Measurements from ENCODE around the gene IDNK. TPM values are rescaled to one million over a fixed set of nuclear protein-coding genes. Genes with fewer than 3 reads are reported as not detected.

The IDNK gene
- total RNA-seq, 3 donors from 2014 or later (not counting 1 experiment from before 2014, with no cell fraction given), result 12.5 to 13.5 (median 13.0) TPM

- H3K4me3 Mint-ChIP-seq, result no peak overlapping the region
- no peak for TF ChIP-seq CTCF (IDR thresholded peaks at IDR 0.05)
- peaks cover 4% of the 10 kb centered on the region for H3K4me1 ChIP-seq (ENCODE audit: control insufficient read depth, insufficient read depth, low read length)
- intact Hi-C loops (cut with micrococcal nuclease), result no loop called here
- no peaks in the 10 kb centered on the region for H3K27me3 Mint-ChIP-seq (ENCODE audit: low read depth in 2 of 2)
- no peaks in the 10 kb centered on the region for H3K9me3 ChIP-seq (ENCODE audit: control insufficient read depth, insufficient read depth, low read length)
- DNase-seq (no peak), ATAC-seq (no peak)
- 96% methylated on average over 7 of the region's 7 CpGs for WGBS (ENCODE audit: insufficient coverage)
- H3K36me3 Mint-ChIP-seq, result no peaks in the 10 kb centered on the region
- no peaks in the 10 kb centered on the region for H3K9me3 Mint-ChIP-seq
- H3K36me3 ChIP-seq (ENCODE audit: control insufficient read depth, insufficient read depth, low read length), result peaks cover 10% of the 10 kb centered on the region
- no peak overlapping the region for H3K27ac ChIP-seq (ENCODE audit: low read length)
- H3K27ac Mint-ChIP-seq, result peak overlapping the region in 1 of 2 donors; percentile 29
- no peaks in the 10 kb centered on the region for H3K27me3 ChIP-seq (ENCODE audit: control insufficient read depth, insufficient read depth, low read length)
- H3K4me3 ChIP-seq (ENCODE audit: low read length), result no peak overlapping the region
- H3K4me1 Mint-ChIP-seq, result peaks cover 8 to 12% of the 10 kb centered on the region in 2 donors
Measured at GRCh38 chr9:83629433-83630104, 6.6 kb downstream of the IDNK start.

DNA sequence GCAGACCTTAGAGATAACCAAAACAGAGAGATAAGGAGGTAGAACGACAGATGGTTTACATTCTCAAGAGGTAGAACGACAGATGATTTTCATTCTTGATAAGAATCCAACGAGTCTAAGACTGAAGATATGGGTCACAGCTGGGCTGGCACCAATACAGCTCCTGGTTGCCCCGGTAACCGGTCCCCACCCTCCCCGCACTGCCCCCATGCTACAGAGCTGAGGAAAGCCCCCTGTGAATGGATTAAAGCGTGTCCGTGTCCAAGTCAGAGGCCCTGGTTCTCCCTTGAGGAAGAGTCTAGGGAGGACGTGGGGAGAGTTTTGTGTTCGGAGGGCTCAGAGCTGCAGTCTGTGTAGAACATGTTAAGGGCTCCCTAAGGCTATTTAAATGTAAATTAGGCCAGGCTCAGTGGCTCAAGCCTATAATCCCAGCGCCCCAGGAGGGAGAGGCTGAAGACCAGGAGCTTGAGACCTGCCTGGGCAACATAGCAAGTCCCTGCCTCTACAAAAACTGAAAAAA, 8.1 kb downstream of the IDNK start:
- Histone ChIP-seq H3K9me3 (ENCODE audit: control insufficient read depth, insufficient read depth, low read length) (no peaks in the 10 kb centered on the region), H3K36me3 (ENCODE audit: control insufficient read depth, insufficient read depth, low read length) (peaks cover 10% of the 10 kb centered on the region), H3K27ac (ENCODE audit: low read length) (no peak overlapping the region), H3K4me1 (ENCODE audit: control insufficient read depth, insufficient read depth, low read length) (no peaks in the 10 kb centered on the region), H3K4me3 (ENCODE audit: low read length) (no peak overlapping the region), H3K27me3 (ENCODE audit: control insufficient read depth, insufficient read depth, low read length) (no peaks in the 10 kb centered on the region)
- H3K27me3 Mint-ChIP-seq (ENCODE audit: low read depth in 2 of 2), result no peaks in the 10 kb centered on the region
- H3K9me3 Mint-ChIP-seq, result no peaks in the 10 kb centered on the region
- TF ChIP-seq CTCF (IDR thresholded peaks at IDR 0.05), result no peak
- DNase-seq (no peak), ATAC-seq (peak in 1 of 3 donors; percentile 42)
- H3K4me3 Mint-ChIP-seq, result no peak overlapping the region
- peaks cover 3 to 4% of the 10 kb centered on the region in 2 donors for H3K4me1 Mint-ChIP-seq
- H3K36me3 Mint-ChIP-seq, result no peaks in the 10 kb centered on the region
- 80% methylated on average over 11 of the region's 11 CpGs for WGBS (ENCODE audit: insufficient coverage)
- intact Hi-C loops (cut with micrococcal nuclease), result no loop called here
- H3K27ac Mint-ChIP-seq, result peak overlapping the region in 1 of 2 donors; percentile 55

- Mint-ChIP-seq H3K27ac (no peak overlapping the region), H3K4me3 (no peak overlapping the region), H3K27me3 (ENCODE audit: low read depth in 2 of 2) (no peaks in the 10 kb centered on the region), H3K4me1 (peaks cover 0 to 4% of the 10 kb centered on the region in 2 donors), H3K9me3 (no peaks in the 10 kb centered on the region), H3K36me3 (no peaks in the 10 kb centered on the region)
- no peak overlapping the region for H3K27ac ChIP-seq (ENCODE audit: low read length)
- intact Hi-C loops (cut with micrococcal nuclease), result no loop called here
- no peaks in the 10 kb centered on the region for H3K9me3 ChIP-seq (ENCODE audit: control insufficient read depth, insufficient read depth, low read length)
- no CpG with 5 or more reads among the region's 1 CpG for WGBS (ENCODE audit: insufficient coverage)
- no peaks in the 10 kb centered on the region for H3K4me1 ChIP-seq (ENCODE audit: control insufficient read depth, insufficient read depth, low read length)
- DNase-seq (no peak), ATAC-seq (no peak)
- H3K4me3 ChIP-seq (ENCODE audit: low read length), result no peak overlapping the region
- no peaks in the 10 kb centered on the region for H3K27me3 ChIP-seq (ENCODE audit: control insufficient read depth, insufficient read depth, low read length)
- no peak for TF ChIP-seq CTCF (IDR thresholded peaks at IDR 0.05)
- peaks cover 5% of the 10 kb centered on the region for H3K36me3 ChIP-seq (ENCODE audit: control insufficient read depth, insufficient read depth, low read length)
Measured at GRCh38 chr9:83633255-83633654, 10.3 kb downstream of the IDNK start.
